ENCODE measurements around the gene MIER2. TPM values are rescaled to one million over a fixed set of nuclear protein-coding genes. Genes with fewer than 3 reads are reported as not detected.
A peak's percentile ranks its signal among the peaks of the same experiment; 100 is the strongest.
"Not testable (repeated sequence)": the region's sequence is repeated elsewhere in the genome, so short reads cannot be mapped to it uniquely, and the experiment has no call there.

The MIER2 gene
- total RNA-seq, 2 donors from 2014 or later, result 18.8 to 25.3 TPM

DNA sequence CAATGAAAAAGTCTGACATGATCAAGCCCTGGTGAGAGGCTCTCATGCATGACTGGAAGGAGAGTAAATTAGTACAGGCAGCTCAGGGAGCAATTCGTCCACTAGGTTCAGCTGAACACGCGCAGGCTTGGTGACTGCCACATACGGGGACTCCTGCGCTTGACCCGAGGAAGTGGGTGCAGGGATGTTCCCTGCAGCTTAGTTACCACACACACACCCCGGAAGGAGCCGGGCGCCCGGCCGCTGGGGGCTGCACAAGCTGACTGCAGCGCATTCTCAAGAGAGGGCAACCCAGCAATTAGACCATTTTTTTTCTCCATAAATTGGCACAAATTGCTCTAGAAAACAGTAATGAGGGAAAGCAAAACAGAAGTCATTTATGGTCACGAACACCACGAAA lies 23.0 kb upstream of the MIER2 start:
- intact Hi-C loops (cut with DNase I), result no loop called here
- no peak for DNase-seq (ENCODE audit: low spot score)

DNA sequence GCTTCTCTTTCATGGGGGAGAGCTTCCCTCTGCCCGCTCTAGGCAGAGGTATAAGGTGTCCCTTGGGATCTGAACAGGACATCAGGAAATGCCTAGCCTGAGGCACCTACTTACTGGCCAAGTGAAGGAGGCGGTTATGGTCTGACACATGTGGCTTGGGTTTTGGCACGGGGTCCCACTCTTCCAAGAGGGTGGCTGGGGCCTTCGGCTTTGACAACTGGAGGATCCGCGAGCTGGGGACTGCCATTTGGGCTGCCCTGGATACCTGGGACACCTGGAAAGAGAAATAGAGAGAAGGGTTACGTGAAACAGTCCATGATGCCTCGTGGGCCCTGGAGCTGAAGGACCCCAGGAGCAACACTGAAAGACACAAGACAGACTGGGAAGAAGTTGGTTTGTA lies 22.4 kb upstream of the MIER2 start:
- DNase-seq (ENCODE audit: low spot score), result no peak
- intact Hi-C loops (cut with DNase I), result no loop called here

DNA sequence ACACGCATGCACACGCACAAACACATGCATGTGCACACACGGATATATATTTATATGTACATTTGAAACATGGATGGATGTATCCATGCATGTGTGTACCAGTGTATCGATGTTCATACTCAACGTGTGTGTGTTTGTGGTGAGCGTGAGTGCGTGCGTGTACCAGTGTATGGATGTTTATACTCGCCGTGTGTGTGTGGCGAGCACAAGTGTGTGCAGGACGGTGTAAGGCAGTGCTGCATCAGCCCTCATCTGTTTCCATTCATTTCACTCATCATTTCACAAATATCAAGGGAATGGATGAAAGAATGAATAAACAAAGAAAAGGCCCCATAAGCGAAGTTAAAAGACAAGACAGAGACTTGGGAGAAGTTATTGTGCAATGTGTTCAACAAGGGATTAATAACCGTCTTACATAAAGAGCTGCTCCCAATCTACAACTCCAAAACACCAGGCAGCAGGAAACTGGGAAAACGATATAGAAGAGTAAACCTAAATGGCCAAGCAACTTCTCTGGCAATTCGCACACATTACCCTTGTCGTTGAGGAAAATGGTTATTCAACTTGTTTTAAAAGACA lies 21.7 kb upstream of the MIER2 start:
- DNase-seq (ENCODE audit: low spot score), result peak; percentile 52
- intact Hi-C loops (cut with DNase I), result no loop called here

DNA sequence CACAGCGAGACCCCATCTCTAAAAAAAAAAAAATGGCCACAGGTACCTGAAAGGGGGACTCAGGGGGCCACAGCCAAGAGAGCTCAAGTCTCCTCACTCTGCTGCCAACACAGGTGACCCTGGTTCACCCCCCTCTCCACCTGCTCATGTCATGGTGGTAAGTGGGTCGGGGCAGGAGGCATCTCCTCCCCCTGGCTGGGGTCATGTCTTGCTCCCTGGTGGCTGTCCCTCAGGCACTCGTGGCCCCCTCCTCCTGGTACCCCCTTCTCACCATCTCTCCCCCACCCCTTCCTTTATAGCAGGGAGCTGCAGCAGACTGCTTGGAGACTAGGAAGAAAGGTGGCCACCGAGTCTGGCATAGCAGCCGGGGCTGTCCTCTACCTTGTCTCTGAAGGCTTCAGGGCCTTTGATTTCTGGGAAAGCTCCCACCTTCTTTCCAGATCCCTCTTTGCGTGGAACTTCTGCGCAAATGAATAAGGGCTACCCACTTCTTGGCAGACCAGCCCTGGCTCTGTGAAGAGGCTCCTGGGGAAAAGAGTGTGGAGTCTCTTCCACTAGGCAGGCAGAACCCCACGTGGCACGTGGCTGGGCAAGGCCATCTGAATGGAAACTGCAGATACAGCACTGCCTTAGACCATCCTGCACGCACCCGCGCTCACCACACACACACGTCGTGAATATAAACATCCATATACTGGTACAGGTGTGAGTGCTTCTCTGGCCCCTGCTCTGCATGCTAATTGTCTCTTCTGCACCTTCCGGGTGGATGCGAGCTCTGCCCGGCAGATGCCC lies 20.1 kb upstream of the MIER2 start:
- DNase-seq (ENCODE audit: low spot score), result peak; percentile 68
- intact Hi-C loops (cut with DNase I), result no loop called here

DNA sequence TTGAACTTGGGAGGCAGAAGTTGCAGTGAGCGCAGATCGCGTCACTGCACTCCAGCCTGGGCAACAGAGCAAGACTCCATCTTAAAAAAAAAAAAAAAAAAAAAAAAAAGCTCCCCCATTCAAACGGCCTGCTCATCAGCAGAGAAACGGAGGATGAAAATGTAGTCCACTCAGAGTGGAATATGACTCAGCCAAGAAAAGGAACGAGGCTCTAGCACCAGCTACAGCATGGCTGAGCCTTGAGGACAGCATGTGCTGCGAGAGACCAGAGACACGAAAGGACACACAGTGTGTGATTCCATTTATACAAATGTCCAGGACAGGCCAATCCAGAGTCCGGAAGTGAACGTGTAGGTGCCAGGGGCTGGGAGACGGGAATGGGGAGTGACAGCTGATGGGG lies 18.1 kb upstream of the MIER2 start:
- intact Hi-C loops (cut with DNase I), result no loop called here
- peak; percentile 34 for DNase-seq (ENCODE audit: low spot score)

DNA sequence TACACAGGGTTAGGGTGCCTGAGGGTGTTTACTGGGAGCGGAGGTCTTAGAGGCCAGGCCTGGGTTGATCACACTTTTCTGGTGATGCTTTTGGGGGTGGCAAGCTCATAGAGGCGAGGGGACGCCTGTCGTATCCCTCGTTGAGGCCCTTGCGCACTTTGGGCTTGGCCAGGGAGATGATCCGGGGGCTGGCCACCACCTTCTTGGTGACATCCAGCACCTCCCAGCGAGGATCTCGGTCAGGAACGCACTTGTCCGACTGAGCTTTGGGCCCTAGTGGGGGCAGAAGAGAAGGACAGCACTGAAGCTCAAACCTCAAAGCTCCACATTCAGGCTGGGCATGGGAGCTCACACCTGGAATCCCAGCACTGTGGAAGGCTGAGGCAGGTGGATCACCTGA lies 17.6 kb upstream of the MIER2 start:
- DNase-seq (ENCODE audit: low spot score), result peak; percentile 54
- intact Hi-C loops (cut with DNase I), result no loop called here

DNA sequence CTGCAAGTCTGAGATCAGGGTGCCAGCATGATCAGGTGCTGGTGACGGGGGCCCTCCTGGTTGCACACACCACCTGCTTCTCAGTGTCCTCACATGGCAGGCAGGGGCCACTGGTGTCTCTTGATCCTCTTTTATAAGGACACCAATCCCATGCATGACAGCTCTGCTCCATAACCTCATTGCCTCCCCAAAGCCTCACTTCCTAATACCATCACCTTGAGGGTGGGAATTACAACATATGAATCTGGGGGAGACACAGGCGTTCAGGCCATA lies 15.0 kb upstream of the MIER2 start:
- intact Hi-C loops (cut with DNase I), result no loop called here
- DNase-seq (ENCODE audit: low spot score), result peak; percentile 28

DNA sequence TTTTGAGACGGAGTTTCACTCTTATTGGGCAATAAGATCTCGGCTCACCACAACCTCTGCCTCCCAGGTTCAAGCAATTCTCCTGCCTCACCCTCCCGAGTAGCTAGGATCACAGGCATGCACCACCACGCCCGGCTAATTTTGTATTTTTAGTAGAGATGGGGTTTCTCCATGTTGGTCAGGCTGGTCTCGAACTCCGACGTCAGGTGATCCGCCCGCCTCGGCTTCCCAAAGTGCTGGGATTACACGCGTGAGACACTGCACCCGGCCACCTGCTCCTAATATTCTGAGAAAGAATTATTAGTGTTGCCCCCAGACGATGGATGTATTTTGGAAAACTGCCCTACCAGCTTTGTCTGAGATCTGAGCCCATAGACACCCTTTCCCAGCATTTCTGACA lies 10.9 kb upstream of the MIER2 start:
- intact Hi-C loops (cut with DNase I), result not testable (repeated sequence)
- DNase-seq (ENCODE audit: low spot score), result peak; percentile 55

DNA sequence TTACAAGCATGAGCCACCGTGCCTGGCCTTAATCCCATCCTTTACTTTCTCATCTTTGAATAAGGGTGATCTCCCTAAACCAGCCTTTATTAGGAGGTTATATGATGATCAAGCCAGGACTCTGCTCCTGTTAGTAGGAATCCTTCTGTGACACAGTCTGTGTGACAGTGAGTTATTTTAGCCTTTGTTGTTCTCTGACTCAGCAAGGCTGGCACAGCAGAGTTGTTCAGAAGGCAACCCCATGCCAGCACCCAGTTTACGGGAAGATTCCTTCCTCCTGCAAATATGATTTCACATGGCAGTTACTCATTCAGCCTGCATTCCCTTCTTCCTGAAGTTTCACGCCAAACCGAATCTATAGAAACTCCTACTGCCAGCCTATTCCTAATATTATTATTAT lies 10.5 kb upstream of the MIER2 start:
- DNase-seq (ENCODE audit: low spot score), result peak; percentile 35
- intact Hi-C loops (cut with DNase I), result no loop called here

DNA sequence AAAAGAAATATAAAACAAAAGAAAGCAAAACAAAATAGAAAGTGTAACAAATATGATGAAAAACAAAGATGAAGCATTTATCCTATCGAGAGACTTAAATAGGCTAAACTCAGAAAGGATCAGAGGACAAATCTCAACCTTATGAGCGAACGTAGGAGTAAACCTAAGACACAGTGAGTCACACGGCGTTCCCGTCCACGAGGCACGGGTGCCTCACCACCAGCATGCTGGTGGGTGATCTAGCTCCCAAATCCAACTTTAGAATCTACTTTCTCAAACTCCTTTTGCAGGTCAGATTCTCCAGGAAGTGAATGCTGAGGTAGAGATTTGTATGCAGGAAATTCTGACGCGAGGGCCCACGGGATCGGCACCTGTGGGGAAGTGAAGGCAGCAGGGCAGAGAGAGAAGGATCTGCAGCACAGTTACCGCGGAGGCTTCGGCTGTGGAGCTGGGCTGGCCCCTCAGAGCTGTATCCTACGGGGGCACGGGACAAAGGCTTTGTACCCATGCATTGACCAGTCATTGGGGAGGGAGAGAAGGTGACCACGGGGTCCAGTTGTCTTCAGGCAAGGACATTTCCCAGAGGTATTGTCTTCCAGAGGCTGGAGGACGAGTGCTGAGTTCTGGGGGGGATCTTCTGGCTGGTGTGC lies 7.5 kb upstream of the MIER2 start:
- DNase-seq (ENCODE audit: low spot score), result peak; percentile 67
- intact Hi-C loops (cut with DNase I), result no loop called here

DNA sequence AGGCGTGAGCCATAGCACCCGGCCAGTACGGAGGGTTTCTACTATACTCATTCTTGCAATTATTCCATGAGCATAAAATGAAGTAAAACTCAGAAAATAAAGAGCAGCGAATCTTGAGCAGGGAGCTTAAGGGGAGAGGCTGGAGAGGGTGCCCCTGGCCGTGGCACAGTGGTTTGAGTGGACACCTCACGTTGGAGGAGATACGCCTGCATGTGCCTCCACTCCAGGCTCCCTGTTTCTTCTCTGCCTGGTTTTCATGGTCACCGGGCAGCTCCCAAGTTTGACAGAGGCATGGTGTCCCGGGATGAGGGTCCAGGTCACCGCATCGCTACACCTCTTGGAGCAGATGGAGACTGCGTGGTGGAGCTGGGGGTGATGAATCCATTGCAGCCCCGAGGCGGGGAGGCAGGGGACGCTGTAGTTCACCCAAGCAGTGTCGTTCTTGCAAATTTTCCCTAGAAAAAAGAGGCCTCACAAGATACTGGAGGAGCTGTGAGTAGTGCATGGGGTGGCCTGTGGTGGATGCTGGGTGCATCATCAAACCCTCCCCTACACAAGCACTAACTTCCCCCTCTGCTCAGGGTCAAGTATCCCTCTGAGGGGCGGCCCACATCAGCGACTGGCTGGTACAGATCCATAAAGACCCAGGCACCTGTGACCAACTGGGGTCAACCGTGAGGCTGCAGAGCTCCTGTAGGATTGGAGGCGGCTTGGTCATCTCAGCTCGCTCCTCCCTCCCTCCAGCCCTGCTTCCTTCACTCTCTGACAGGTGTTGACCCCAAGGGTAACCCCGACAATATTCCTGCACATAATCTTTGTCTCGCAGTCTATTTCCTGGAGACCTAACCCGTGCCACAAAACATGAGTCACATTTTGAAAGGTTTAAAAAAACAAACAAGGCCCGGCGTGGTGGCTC lies 3.6 kb upstream of the MIER2 start:
- DNase-seq (ENCODE audit: low spot score), result peak; percentile 67

DNA sequence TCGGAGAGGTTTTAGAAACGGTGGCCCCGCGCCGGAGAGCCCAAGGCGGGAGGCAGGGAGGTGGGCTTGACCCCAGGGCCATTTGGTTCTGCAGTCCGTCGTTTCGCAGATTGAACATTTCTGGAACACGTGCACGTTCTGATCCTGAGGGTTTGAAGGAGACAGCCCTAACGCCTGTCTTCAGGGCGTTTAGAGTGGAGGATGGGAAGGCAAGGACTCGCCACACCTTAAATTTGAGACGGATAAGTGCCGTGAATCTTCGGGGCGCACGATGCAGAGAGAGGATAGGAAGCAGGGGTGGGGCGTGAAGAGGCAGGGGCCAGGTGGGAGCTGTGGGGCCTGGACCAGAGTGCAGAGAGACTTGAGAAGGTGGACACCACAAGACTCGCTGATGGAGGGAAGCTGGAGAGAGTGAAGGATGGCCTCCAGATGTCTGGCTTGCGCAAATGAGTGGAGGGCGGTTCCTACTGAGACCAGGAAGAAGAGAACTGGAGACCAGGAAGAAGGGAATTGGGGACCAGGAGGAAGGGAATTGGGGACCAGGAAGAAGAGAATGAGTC lies 804 bp upstream of the MIER2 start:
- intact Hi-C loops (cut with DNase I), result no loop called here
- peak; percentile 58 for DNase-seq (ENCODE audit: low spot score)

More for the DNA sequence above, 3.6 kb upstream of the MIER2 start:
- intact Hi-C loops (cut with DNase I), result no loop called here

DNA sequence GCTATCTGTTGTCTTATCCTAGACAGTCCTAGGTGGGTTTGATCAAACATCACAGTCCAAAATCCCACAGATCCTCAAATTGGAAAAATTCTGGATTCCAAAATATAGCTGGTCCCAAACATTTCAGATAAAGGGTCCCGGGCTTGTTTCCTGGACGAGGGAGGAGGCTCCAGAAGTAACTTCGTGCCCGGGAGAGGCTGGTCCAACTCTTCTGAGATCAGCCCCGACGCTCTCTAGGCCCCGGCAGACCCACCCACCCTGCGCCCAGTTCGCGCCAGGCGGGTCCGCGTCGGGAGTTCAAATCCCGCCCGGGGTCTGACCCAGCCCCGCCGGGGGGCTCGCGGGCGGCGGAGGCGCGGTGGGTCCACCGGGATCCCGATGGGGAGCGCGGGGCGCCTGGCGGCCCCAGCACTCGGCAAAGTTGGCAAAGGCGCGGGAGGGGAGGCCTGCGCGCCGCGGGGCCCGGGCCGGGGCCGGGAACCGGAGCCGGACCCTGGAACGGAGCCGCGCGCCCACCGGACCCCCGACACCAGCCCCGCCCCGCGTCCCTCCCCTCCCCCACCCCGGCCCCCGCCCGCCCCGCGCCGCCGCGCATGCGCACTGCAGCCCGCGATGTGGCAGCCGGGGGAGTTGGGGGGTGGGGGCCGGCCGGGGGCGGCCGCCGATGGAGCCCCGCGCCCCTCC lies 513 bp downstream of the MIER2 start:
- intact Hi-C loops (cut with DNase I), result no loop called here
- DNase-seq (ENCODE audit: low spot score), result peak; percentile 82

DNA sequence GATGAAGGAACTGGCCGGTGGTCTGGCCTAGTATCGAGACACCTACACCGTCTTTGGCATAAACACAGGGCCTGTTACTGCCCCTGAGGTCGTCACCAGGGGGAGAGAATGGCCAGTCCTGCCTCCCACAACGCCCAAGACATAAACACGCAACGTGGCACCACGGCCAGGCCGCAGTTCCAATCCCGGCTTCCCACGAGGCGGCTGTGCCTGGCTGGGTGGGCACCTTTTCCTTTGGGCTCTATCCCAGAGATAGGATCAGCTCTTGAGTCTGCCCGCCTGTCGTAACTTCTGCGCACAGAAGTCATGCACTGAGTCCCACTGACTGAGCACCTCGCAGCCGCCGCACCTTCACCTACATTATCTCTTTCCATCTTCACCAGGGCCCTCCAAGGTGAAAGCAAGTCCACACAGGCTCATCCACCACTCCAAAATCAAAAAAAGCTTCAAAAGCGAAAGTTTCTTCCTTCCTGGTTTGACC lies 1.1 kb downstream of the MIER2 start:
- intact Hi-C loops (cut with DNase I), result no loop called here
- peak; percentile 80 for DNase-seq (ENCODE audit: low spot score)

DNA sequence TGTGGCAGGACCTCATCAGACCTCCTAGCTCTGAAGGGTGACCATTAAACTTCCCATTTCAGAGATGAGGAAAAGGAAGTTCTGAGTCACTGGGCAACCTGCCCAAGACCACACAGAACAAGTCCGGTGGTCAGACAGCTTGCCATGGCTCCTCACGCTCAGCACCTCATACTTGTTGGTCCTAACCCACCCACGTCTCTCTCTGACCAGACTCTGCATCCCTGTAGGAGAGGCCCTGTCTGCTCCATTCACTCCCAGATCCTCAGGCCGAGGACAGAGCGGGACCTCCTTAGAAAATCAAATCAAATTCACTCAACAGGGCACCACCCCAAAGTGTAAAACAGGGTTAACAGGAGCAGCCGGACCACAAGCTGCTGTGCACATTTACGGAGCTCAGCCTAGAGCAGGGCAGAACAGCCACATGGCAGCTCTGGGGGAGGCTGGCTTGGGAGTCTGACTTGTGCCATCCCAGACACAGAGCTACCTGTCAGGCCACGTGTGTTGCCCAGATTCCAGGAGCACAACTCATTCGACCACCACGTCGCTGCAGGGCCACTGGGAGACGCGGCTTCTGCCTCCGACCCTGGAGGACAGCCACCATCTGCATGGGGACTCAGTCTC lies 1.7 kb downstream of the MIER2 start:
- intact Hi-C loops (cut with DNase I), result no loop called here
- DNase-seq (ENCODE audit: low spot score), result peak; percentile 86

DNA sequence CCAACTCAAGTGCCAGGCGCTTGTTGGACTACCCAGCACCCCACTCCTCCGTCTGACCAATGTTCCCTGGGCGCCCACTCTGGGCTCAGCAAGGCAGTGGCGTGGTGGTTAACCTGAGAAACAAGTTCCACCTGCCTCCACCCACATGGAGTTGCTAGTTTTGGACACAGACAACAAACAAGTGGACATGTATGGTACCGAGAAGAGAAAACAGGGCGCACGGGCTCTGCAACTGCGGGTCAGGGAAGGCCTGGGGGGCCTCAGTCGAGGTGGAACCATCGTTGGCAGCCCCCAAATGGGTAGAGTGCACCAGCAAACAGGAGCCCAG lies 2.5 kb downstream of the MIER2 start:
- peak; percentile 54 for DNase-seq (ENCODE audit: low spot score)
- intact Hi-C loops (cut with DNase I), result no loop called here

DNA sequence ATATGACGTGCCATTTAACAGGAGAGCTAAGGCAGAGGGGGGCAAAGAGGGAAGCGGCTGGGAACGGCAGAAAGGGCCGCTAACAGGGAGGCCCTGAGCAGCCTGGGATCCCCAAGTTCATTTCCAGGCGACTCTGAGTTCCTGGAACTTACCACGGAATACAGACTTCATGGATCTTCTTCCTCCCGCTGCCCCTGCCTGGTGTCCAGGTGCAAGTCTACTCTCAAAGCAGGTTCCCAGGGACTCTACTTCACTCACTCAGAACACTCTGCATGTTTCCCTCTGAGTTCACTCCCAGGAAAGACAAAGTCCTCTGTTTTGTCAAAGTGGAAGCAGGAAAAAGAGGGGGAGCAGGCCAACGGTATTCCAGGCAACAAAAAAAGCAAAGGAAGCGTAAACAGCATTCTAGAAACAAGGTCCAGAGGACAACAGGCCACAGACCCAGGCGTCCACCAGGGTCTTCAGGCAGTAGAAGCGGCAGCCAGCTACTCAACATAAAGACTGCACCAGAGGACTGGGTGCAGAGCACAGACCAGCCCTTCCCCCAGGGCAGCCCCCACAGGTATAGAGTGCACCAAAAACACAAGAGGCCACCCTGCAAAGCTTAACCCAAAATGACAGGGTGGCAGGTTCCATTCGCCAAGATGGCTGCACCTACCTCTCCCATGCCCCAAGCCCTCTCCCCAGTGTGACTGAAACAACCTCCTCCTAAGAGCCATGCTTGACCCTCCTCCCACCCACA lies 3.0 kb downstream of the MIER2 start:
- peak; percentile 50 for DNase-seq (ENCODE audit: low spot score)
- intact Hi-C loops (cut with DNase I), result no loop called here

Data from posterior vena cava (tissue), 2 donors.